Sigmoid colon (tissue), 7 donors: ENCODE results near the gene PACRG. TPM values are rescaled to one million over a fixed set of nuclear protein-coding genes. Genes with fewer than 3 reads are reported as not detected.

Source experiments
- DNase-seq: peaks from one replicate; pipeline ENCODE4 v3.0.0-alpha.2; 2019
- H3K27ac ChIP-seq, 4 donors: fragments of 200-600 bp; sonication (generic); one replicate each; pipeline ENCODE4 v1.5.1; 2016 to 2019; ENCODE audit warnings: mild to moderate bottlenecking in 1 of 4
- H3K27me3 ChIP-seq, 3 donors: fragments of 200-600 bp; sonication (generic); one replicate each; pipeline ENCODE4 v1.5.1; 2019; ENCODE audit warnings: mild to moderate bottlenecking in 1 of 3
- H3K36me3 ChIP-seq, 4 donors: fragments of 200-600 bp; sonication (generic); one replicate each; pipeline ENCODE4 v1.5.1; 2016 to 2019
- H3K4me1 ChIP-seq, 4 donors: fragments of 200-600 bp; sonication (generic); one replicate each; pipeline ENCODE4 v1.5.1; 2017 to 2019
- H3K4me3 ChIP-seq, 4 donors: fragments of 200-600 bp; sonication (generic); one replicate each; pipeline ENCODE4 v1.5.1; 2017 to 2019; ENCODE audit warnings: mild to moderate bottlenecking in 2 of 4, moderate library complexity in 1 of 4
- H3K9me3 ChIP-seq, 4 donors: fragments of 200-600 bp in 3 of 4; sonication (generic) in 3 of 4; one replicate each; pipeline versions ENCODE4 v1.5.1 to v1.6.1; 2013 to 2019
- EP300 ChIP-seq, 4 donors: sonication (generic); formaldehyde crosslinking; IDR thresholded peaks; one replicate each; pipeline ENCODE4 v1.6.1; 2017; ENCODE audit warnings: antibody characterized with exemption in 4 of 4
- POLR2A ChIP-seq, 2 donors: fragments of 450-650 bp; IDR thresholded peaks; one replicate each; pipeline ENCODE4 v1.6.1; 2016; ENCODE audit warnings: antibody characterized with exemption in 2 of 2, mild to moderate bottlenecking in 2 of 2, moderate library complexity in 2 of 2
- POLR2AphosphoS5 ChIP-seq, 4 donors: sonication (generic); formaldehyde crosslinking; IDR thresholded peaks; one replicate each; pipeline ENCODE4 v1.6.1; 2017; ENCODE audit warnings: antibody characterized with exemption in 4 of 4
- WGBS, 2 donors: extraction: QIAGEN DNeasy Blood & Tissue Kit; methylation state at CpG; one replicate each; pipeline ENCODE4 v1.1.7; 2013; 5-methylcytosine and 5-hydroxymethylcytosine counted together
- intact Hi-C: fragments of 100-400 bp; cut with DNase I; formaldehyde crosslinking; loops from one replicate; pipeline ENCODE4 v1.15.1; 2023
- polyA plus RNA-seq, 3 donors: library from polyadenylated mRNA; stranded (reverse); fragments of 200-250 nt; gene quantifications; one replicate each; pipeline ENCODE4 v1.2.3, GENCODE V29; 2013
- total RNA-seq, 4 donors: library from RNA; depleted of rRNA; stranded (reverse); fragments of >200 nt; gene quantifications; one replicate each; pipeline ENCODE4 v1.1.0, GENCODE V29; 2016
- TF ChIP-seq, protein P1 (sequence below), 4 experiments: fragments of 450-650 bp in 3 of 4; fragments of 200-600 bp in 1 of 4; IDR thresholded peaks; one replicate each; pipeline ENCODE4 v1.5.1; 2016 to 2019; ENCODE audit warnings: antibody characterized with exemption in 4 of 4, mild to moderate bottlenecking in 3 of 4, moderate library complexity in 2 of 4
- donor health status: healthy with polysubstance abuse.
- donor health status: Bipolar disorder and iron deficiency.
- donor health status: healthy.

PACRG gene
- total and polyA plus RNA-seq, 7 donors: 0.12 to 6.9 (median 0.95) TPM; not detected in 2

DNA sequence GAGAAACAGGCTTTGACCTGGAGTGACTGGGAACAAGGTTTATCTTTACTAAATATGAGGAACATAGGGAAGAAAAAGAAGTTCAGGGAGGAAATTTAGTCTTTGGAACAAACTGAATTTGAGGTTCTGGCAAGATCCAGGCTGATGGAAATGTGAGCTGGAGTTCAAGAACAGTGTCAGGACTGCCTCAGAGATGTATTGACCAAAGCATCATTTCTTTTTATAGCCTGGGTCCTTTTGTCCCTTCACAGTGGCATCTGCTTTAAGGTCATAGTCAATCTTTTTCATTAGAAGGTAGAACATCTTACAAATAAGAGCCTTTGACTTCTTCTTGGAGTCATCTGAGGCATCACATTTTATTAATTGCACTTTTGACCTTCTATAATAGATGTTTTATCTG, 360.2 kb downstream of the PACRG start:
- intact Hi-C loops: no loop called here
- Histone ChIP-seq H3K4me3 (no peak overlapping the region), H3K4me1 (no peaks in the 10 kb centered on the region), H3K27ac (no peak overlapping the region), H3K9me3 (no peaks in the 10 kb centered on the region), H3K36me3 (no peaks in the 10 kb centered on the region), H3K27me3 (no peaks in the 10 kb centered on the region)
- DNase-seq: no peak
- TF ChIP-seq, protein P1, sequence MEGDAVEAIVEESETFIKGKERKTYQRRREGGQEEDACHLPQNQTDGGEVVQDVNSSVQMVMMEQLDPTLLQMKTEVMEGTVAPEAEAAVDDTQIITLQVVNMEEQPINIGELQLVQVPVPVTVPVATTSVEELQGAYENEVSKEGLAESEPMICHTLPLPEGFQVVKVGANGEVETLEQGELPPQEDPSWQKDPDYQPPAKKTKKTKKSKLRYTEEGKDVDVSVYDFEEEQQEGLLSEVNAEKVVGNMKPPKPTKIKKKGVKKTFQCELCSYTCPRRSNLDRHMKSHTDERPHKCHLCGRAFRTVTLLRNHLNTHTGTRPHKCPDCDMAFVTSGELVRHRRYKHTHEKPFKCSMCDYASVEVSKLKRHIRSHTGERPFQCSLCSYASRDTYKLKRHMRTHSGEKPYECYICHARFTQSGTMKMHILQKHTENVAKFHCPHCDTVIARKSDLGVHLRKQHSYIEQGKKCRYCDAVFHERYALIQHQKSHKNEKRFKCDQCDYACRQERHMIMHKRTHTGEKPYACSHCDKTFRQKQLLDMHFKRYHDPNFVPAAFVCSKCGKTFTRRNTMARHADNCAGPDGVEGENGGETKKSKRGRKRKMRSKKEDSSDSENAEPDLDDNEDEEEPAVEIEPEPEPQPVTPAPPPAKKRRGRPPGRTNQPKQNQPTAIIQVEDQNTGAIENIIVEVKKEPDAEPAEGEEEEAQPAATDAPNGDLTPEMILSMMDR (IDR thresholded peaks at IDR 0.05): no peak
- TF ChIP-seq EP300 (IDR thresholded peaks at IDR 0.05): no peak
- no peak for TF ChIP-seq POLR2A (IDR thresholded peaks at IDR 0.05)
- TF ChIP-seq POLR2AphosphoS5 (IDR thresholded peaks at IDR 0.05): no peak

- TF ChIP-seq EP300 (IDR thresholded peaks at IDR 0.05) (no peak), POLR2AphosphoS5 (IDR thresholded peaks at IDR 0.05) (no peak)
- Histone ChIP-seq H3K4me3 (no peak overlapping the region), H3K27me3 (no peaks in the 10 kb centered on the region), H3K36me3 (no peaks in the 10 kb centered on the region), H3K4me1 (no peaks in the 10 kb centered on the region), H3K9me3 (no peaks in the 10 kb centered on the region), H3K27ac (no peak overlapping the region)
- intact Hi-C loops: no loop called here
- WGBS, 2 donors: 80 to 86% methylated on average over 7 of the region's 7 CpGs
- DNase-seq: no peak
Measured at GRCh38 chr6:163092876-163093275, 365.1 kb downstream of the PACRG start.

GRCh38 chr6:163094881-163095280, 367.1 kb downstream of the PACRG start:
- H3K36me3 ChIP-seq: no peaks in the 10 kb centered on the region
- intact Hi-C loops: no loop called here
- no peak for DNase-seq
- H3K27me3 ChIP-seq: no peaks in the 10 kb centered on the region
- H3K27ac ChIP-seq: no peak overlapping the region
- H3K4me1 ChIP-seq: no peaks in the 10 kb centered on the region
- H3K9me3 ChIP-seq: no peaks in the 10 kb centered on the region
- no peak overlapping the region for H3K4me3 ChIP-seq
- WGBS, 2 donors: 66 to 88% methylated on average over 5 of the region's 5 CpGs
- TF ChIP-seq POLR2AphosphoS5 (IDR thresholded peaks at IDR 0.05) (no peak), EP300 (IDR thresholded peaks at IDR 0.05) (no peak), POLR2A (IDR thresholded peaks at IDR 0.05) (no peak)
- TF ChIP-seq, protein P1 (IDR thresholded peaks at IDR 0.05): no peak

GRCh38 chr6:163095401-163095800, 367.6 kb downstream of the PACRG start:
- no peaks in the 10 kb centered on the region for H3K36me3 ChIP-seq
- H3K4me3 ChIP-seq: no peak overlapping the region
- TF ChIP-seq EP300 (IDR thresholded peaks at IDR 0.05) (no peak), POLR2A (IDR thresholded peaks at IDR 0.05) (no peak), POLR2AphosphoS5 (IDR thresholded peaks at IDR 0.05) (no peak)
- TF ChIP-seq, protein P1 (IDR thresholded peaks at IDR 0.05): no peak
- H3K9me3 ChIP-seq: no peaks in the 10 kb centered on the region
- H3K4me1 ChIP-seq: no peaks in the 10 kb centered on the region
- WGBS, 2 donors: 88 to 89% methylated on average over 9 of the region's 9 CpGs
- H3K27ac ChIP-seq: no peak overlapping the region
- intact Hi-C loops: no loop called here
- DNase-seq: no peak
- H3K27me3 ChIP-seq: no peaks in the 10 kb centered on the region

DNA sequence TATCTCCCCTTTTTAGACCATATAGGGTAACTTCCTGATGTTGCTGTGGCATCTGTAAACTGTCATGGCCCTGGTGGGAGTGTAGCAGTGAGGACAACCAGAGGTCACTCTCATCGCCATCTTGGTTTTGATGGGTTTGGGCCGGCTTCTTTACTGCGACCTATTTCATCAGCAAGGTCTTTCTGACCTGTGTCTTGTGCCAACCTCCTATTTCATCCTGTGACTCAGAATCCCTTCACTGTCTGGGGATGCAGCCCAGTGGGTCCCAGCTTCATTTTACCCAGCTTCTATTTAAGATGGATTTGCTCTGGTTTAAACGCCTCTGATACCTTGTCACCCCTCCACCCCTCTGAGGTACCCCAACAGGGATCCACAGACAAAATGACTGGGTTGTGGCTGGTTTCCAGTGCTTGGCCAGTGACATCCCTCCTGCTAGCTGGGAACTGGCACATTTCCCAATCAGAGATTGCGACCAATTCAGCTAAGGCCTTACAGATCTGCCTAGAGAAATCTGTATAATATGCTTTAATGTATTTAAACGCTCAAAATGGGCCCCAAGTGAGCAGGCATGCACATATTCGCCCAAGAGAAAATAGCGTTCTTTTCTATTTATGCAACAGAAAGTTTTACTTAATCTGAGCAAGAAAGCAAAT, 371.2 kb downstream of the PACRG start:
- intact Hi-C loops: no loop called here
- TF ChIP-seq POLR2A (IDR thresholded peaks at IDR 0.05) (no peak), POLR2AphosphoS5 (IDR thresholded peaks at IDR 0.05) (no peak)
- Histone ChIP-seq H3K27me3 (no peaks in the 10 kb centered on the region), H3K9me3 (no peaks in the 10 kb centered on the region), H3K4me1 (no peaks in the 10 kb centered on the region), H3K4me3 (no peak overlapping the region), H3K27ac (no peak overlapping the region), H3K36me3 (no peaks in the 10 kb centered on the region)
- WGBS, 2 donors: 89 to 90% methylated on average over 8 of the region's 8 CpGs
- no peak for DNase-seq

GRCh38 chr6:163099621-163100171, 371.9 kb downstream of the PACRG start:
- TF ChIP-seq POLR2AphosphoS5 (IDR thresholded peaks at IDR 0.05): no peak
- TF ChIP-seq EP300 (IDR thresholded peaks at IDR 0.05): no peak
- no peak for TF ChIP-seq POLR2A (IDR thresholded peaks at IDR 0.05)
- TF ChIP-seq, protein P1 (IDR thresholded peaks at IDR 0.05): no peak
- no peaks in the 10 kb centered on the region for H3K27me3 ChIP-seq

More at GRCh38 chr6:163099621-163100171, 371.9 kb downstream of the PACRG start:
- Histone ChIP-seq H3K27ac (no peak overlapping the region), H3K4me3 (no peak overlapping the region), H3K4me1 (no peaks in the 10 kb centered on the region), H3K9me3 (no peaks in the 10 kb centered on the region), H3K36me3 (no peaks in the 10 kb centered on the region)
- intact Hi-C loops: no loop called here
- DNase-seq: no peak
- 92% methylated on average over 27 of the region's 27 CpGs for WGBS, 2 donors
